ENCODE measurements around the gene RNF187. TPM values are rescaled to one million over a fixed set of nuclear protein-coding genes. Genes with fewer than 3 reads are reported as not detected.
"Not testable (repeated sequence)": the region's sequence is repeated elsewhere in the genome, so short reads cannot be mapped to it uniquely, and the experiment has no call there.

The RNF187 gene
- polyA plus RNA-seq, 1 donor from 2014 or later, result 13.0 TPM

- H3K4me3 Mint-ChIP-seq, H3K27ac Mint-ChIP-seq, H3K36me3 Mint-ChIP-seq, H3K9me3 Mint-ChIP-seq: not testable (repeated sequence)
- Mint-ChIP-seq H3K4me1 (peaks cover 16 to 20% (median 16%) of the 10 kb centered on the region in 3 donors), H3K27me3 (peaks cover 38% of the 10 kb centered on the region)
These were observed 19.0 kb upstream of the RNF187 start for GRCh38 chr1:228468188-228468587.

GRCh38 chr1:228469413-228470162 lies 17.6 kb upstream of the RNF187 start:
- Mint-ChIP-seq H3K4me1 (peaks cover 9 to 12% (median 9%) of the 10 kb centered on the region in 3 donors), H3K27ac (no peak overlapping the region), H3K4me3 (no peak overlapping the region), H3K27me3 (peaks cover 34% of the 10 kb centered on the region), H3K36me3 (no peaks in the 10 kb centered on the region), H3K9me3 (peaks cover 0 to 2% (median 0%) of the 10 kb centered on the region in 3 donors)

- Mint-ChIP-seq H3K36me3 (no peaks in the 10 kb centered on the region), H3K27me3 (peaks cover 32% of the 10 kb centered on the region)
These were observed 15.9 kb upstream of the RNF187 start for GRCh38 chr1:228471154-228471761.

GRCh38 chr1:228471762-228472398 lies 15.3 kb upstream of the RNF187 start:
- Mint-ChIP-seq H3K4me3 (no peak overlapping the region), H3K27me3 (peaks cover 30% of the 10 kb centered on the region), H3K4me1 (peaks cover 0 to 3% (median 2%) of the 10 kb centered on the region in 3 donors), H3K36me3 (no peaks in the 10 kb centered on the region), H3K27ac (no peak overlapping the region), H3K9me3 (peaks cover 0 to 4% (median 0%) of the 10 kb centered on the region in 3 donors)

More at GRCh38 chr1:228471154-228471761, 15.9 kb upstream of the RNF187 start:
- H3K27ac Mint-ChIP-seq, result no peak overlapping the region
- H3K4me1 Mint-ChIP-seq, result peaks cover 0 to 3% (median 2%) of the 10 kb centered on the region in 3 donors
- H3K9me3 Mint-ChIP-seq, result peaks cover 0 to 4% (median 0%) of the 10 kb centered on the region in 3 donors
- peak overlapping the region in 1 of 4 donors; percentile 23 for H3K4me3 Mint-ChIP-seq

GRCh38 chr1:228472655-228473054 lies 14.5 kb upstream of the RNF187 start:
- H3K27me3 Mint-ChIP-seq, result peaks cover 25% of the 10 kb centered on the region
- peaks cover 0 to 4% (median 0%) of the 10 kb centered on the region in 3 donors for H3K9me3 Mint-ChIP-seq
- peaks cover 0 to 3% (median 2%) of the 10 kb centered on the region in 3 donors for H3K4me1 Mint-ChIP-seq
- H3K4me3 Mint-ChIP-seq, result no peak overlapping the region
- H3K27ac Mint-ChIP-seq, result no peak overlapping the region
- H3K36me3 Mint-ChIP-seq, result no peaks in the 10 kb centered on the region

- H3K9me3 Mint-ChIP-seq, result peaks cover 0 to 4% (median 0%) of the 10 kb centered on the region in 3 donors
These were observed 12.7 kb upstream of the RNF187 start for GRCh38 chr1:228474507-228474906.

GRCh38 chr1:228475812-228476211 lies 11.4 kb upstream of the RNF187 start:
- H3K4me3 Mint-ChIP-seq, result no peak overlapping the region
- peaks cover 0 to 4% (median 0%) of the 10 kb centered on the region in 3 donors for H3K9me3 Mint-ChIP-seq
- peaks cover 9 to 18% (median 11%) of the 10 kb centered on the region in 3 donors for H3K4me1 Mint-ChIP-seq
- no peaks in the 10 kb centered on the region for H3K36me3 Mint-ChIP-seq
- no peak overlapping the region for H3K27ac Mint-ChIP-seq
- H3K27me3 Mint-ChIP-seq, result peaks cover 10% of the 10 kb centered on the region

More at GRCh38 chr1:228474507-228474906, 12.7 kb upstream of the RNF187 start:
- no peak overlapping the region for H3K27ac Mint-ChIP-seq
- H3K4me1 Mint-ChIP-seq, result peaks cover 8 to 16% (median 11%) of the 10 kb centered on the region in 3 donors
- H3K4me3 Mint-ChIP-seq, result no peak overlapping the region
- H3K36me3 Mint-ChIP-seq, result no peaks in the 10 kb centered on the region
- H3K27me3 Mint-ChIP-seq, result peaks cover 10% of the 10 kb centered on the region

- Mint-ChIP-seq H3K4me1 (peaks cover 9 to 18% (median 11%) of the 10 kb centered on the region in 3 donors), H3K27me3 (peaks cover 2% of the 10 kb centered on the region), H3K36me3 (no peaks in the 10 kb centered on the region), H3K9me3 (peaks cover 0 to 4% (median 0%) of the 10 kb centered on the region in 3 donors), H3K4me3 (peak overlapping the region in 1 of 4 donors; percentile 41), H3K27ac (no peak overlapping the region)
These were observed 9.9 kb upstream of the RNF187 start for GRCh38 chr1:228477263-228477662.

- H3K36me3 Mint-ChIP-seq, result no peaks in the 10 kb centered on the region
- peaks cover 9 to 15% (median 11%) of the 10 kb centered on the region in 3 donors for H3K4me1 Mint-ChIP-seq
- H3K27me3 Mint-ChIP-seq, result peaks cover 2% of the 10 kb centered on the region
- H3K4me3 Mint-ChIP-seq, result peak overlapping the region in 1 of 4 donors; percentile 66
- H3K9me3 Mint-ChIP-seq, result peaks cover 0 to 4% (median 0%) of the 10 kb centered on the region in 3 donors
- no peak overlapping the region for H3K27ac Mint-ChIP-seq
These were observed 8.9 kb upstream of the RNF187 start for GRCh38 chr1:228478326-228478725.

- Mint-ChIP-seq H3K36me3 (no peaks in the 10 kb centered on the region), H3K9me3 (peaks cover 0 to 4% (median 0%) of the 10 kb centered on the region in 3 donors), H3K4me3 (peak overlapping the region in 2 of 4 donors; percentile 33 to 61), H3K4me1 (peaks cover 9 to 15% (median 11%) of the 10 kb centered on the region in 3 donors), H3K27ac (peak overlapping the region in 2 of 3 donors; percentile 52 to 92), H3K27me3 (peaks cover 2% of the 10 kb centered on the region)
These were observed 8.1 kb upstream of the RNF187 start for GRCh38 chr1:228478912-228479711.

- H3K27me3 Mint-ChIP-seq, result no peaks in the 10 kb centered on the region
- no peaks in the 10 kb centered on the region for H3K36me3 Mint-ChIP-seq
- H3K4me3 Mint-ChIP-seq, result no peak overlapping the region
- no peaks in the 10 kb centered on the region for H3K9me3 Mint-ChIP-seq
- no peak overlapping the region for H3K27ac Mint-ChIP-seq
- H3K4me1 Mint-ChIP-seq, result peaks cover 13 to 21% (median 14%) of the 10 kb centered on the region in 3 donors
These were observed 3.4 kb upstream of the RNF187 start for GRCh38 chr1:228483789-228484188.

- H3K27ac Mint-ChIP-seq, result peak overlapping the region; percentile 97 to 100 (median 100)
- H3K36me3 Mint-ChIP-seq, result peaks cover 4% of the 10 kb centered on the region
- no peaks in the 10 kb centered on the region for H3K9me3 Mint-ChIP-seq
- peaks cover 17 to 25% (median 20%) of the 10 kb centered on the region in 3 donors for H3K4me1 Mint-ChIP-seq
- peak overlapping the region; percentile 93 to 98 (median 96) for H3K4me3 Mint-ChIP-seq
- no peaks in the 10 kb centered on the region for H3K27me3 Mint-ChIP-seq
These were observed 416 bp upstream of the RNF187 start for GRCh38 chr1:228486596-228487335.

GRCh38 chr1:228488125-228488817 lies 1.1 kb downstream of the RNF187 start:
- Mint-ChIP-seq H3K9me3 (no peaks in the 10 kb centered on the region), H3K36me3 (peaks cover 4% of the 10 kb centered on the region), H3K27ac (peak overlapping the region in 2 of 3 donors; percentile 67 to 86), H3K27me3 (no peaks in the 10 kb centered on the region), H3K4me1 (peaks cover 19 to 26% (median 20%) of the 10 kb centered on the region in 3 donors), H3K4me3 (peak overlapping the region; percentile 79 to 97 (median 88))
